HG03571 (cell line): ENCODE measurements around the gene LAMA5.

ENCODE experiments used
- ATAC-seq: cut with Tn5 transposase; IDR thresholded peaks from one replicate; pipeline ENCODE4 v1.9.1; 2021; ENCODE audit not compliant: unreplicated experiment

LAMA5 gene

GRCh38 chr20:62268228-62268900 lies 98.7 kb downstream of the LAMA5 start:
- no peak for ATAC-seq

GRCh38 chr20:62267543-62267942 lies 99.6 kb downstream of the LAMA5 start:
- ATAC-seq, result no peak

GRCh38 chr20:62266851-62267250 lies 100.3 kb downstream of the LAMA5 start:
- no peak for ATAC-seq

GRCh38 chr20:62266340-62266739 lies 100.8 kb downstream of the LAMA5 start:
- ATAC-seq, result no peak

GRCh38 chr20:62265365-62265764 lies 101.7 kb downstream of the LAMA5 start:
- ATAC-seq, result no peak

GRCh38 chr20:62263396-62263795 lies 103.7 kb downstream of the LAMA5 start:
- ATAC-seq, result no peak

GRCh38 chr20:62262064-62262463 lies 105.0 kb downstream of the LAMA5 start:
- no peak for ATAC-seq

GRCh38 chr20:62259294-62259565 lies 107.9 kb downstream of the LAMA5 start:
- no peak for ATAC-seq
